NOMO-1 treated with dmso at 0.1 percent for 144 hours (cell line): ENCODE measurements around the gene POMP.
A peak's percentile ranks its signal among the peaks of the same experiment; 100 is the strongest.

Experiments used
- DNase-seq: peaks from one replicate; lab custom pipeline; 2025; ENCODE audit not compliant: unreplicated experiment; lab: John Stamatoyannopoulos, UW

POMP gene

GRCh38 chr13:28658796-28659620 lies at the start of gene POMP:
Gene POMP (plus strand): TSS chr13:28659130. CDS start chr13:28659185, 55 bp downstream.
- peak; percentile 89 for DNase-seq

DNA sequence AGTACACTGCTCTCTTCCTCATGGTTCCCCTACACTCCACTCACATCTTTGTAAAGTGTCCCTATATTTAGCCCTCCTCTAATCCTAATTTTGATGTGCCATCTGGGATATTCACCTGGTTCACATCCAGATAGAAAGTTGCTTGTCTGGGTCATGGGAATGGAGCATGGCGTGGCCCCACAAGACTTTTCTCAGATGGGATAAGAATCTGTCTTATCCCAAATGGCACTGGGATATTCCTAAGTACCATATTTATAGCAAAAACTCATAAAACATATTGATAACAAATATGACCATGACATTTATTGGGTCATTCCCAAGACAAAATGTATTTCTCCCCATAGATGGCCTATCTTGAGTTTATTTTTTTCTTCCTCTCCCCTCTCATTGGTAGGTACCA lies 49.5 kb upstream of the POMP start:
- no peak for DNase-seq

GRCh38 chr13:28609926-28610325 lies 49.0 kb upstream of the POMP start:
- DNase-seq, result no peak

- no peak for DNase-seq
Observed at GRCh38 chr13:28610996-28611395, 47.9 kb upstream of the POMP start.

- no peak for DNase-seq
Observed at GRCh38 chr13:28611654-28612131, 47.2 kb upstream of the POMP start.

- DNase-seq, result no peak
Observed at GRCh38 chr13:28613562-28613961, 45.4 kb upstream of the POMP start.

GRCh38 chr13:28615916-28616446 lies 42.9 kb upstream of the POMP start:
- DNase-seq, result no peak

DNA sequence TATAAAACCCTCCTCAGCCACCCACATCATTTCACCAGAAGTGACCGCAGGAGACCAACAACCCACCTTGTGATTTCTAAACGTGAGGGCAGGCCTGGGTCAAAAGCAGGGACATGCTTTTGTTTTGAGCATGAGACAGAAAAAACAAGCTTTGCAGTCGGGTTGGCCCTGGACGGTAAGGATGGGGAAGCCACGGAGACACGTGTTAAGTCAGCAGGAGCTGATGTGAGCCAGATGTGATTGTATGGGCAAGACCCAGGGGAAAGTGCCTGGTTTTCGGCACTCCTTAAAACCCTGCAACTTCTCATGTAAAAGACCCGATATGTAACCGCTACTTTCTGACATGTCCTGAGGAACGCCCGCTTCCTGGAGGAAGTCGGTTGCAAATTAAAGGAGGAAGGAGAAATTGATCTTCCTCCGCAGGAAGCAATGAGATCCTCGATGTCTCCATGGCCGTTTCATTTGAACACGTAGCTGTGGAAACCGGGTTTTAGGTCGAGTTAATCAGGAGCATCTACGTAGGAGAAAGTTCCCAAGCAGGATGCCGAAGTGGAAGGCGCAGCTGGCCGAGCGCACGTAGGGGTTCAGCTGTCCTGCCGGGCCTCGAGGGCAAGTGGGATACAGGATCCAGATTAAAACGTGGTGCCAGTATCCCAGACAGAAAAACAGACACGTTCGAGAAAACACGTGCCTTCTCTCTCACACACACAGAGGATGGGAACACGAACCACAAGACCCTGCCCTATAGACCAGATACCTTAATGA lies 40.5 kb upstream of the POMP start:
- no peak for DNase-seq

DNA sequence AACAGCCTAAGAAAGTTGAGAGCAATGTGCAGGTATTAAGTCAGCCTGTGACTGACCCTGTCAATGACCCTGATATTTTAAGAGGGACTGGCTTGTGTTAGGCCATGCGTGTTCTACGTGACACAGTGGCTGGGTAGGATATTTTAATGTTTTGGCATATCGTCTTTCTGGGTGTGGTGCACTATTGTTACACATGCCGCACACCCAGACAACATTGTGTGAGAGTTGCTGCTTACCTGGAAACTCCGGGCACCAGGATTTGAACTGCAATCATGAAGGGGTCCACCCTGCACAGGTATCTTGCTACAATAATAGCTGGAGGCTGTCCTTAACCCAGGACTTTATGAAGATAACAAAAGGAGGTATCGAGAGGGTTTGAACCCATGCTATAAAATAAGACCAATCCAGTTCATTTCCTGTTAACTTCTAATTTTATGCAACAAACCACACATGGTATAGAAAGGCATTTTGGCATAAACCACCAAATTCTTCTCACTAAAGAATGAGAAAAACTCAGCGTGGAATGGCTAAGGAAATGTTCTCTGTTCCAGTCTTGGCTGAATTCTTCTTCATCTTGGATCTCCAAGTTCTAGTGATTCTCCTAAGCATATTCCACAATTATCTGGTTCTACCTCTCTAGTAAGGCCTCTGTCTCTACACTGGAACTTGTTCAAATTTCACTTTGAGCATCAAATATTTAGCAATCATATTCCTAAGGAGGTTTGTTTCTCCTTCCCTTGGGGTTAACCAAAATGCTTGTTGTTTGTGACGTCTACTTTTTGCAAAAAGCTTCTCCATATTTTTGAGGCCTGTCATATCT lies 38.7 kb upstream of the POMP start:
- no peak for DNase-seq

GRCh38 chr13:28621449-28621848 lies 37.5 kb upstream of the POMP start:
- peak; percentile 56 for DNase-seq

DNA sequence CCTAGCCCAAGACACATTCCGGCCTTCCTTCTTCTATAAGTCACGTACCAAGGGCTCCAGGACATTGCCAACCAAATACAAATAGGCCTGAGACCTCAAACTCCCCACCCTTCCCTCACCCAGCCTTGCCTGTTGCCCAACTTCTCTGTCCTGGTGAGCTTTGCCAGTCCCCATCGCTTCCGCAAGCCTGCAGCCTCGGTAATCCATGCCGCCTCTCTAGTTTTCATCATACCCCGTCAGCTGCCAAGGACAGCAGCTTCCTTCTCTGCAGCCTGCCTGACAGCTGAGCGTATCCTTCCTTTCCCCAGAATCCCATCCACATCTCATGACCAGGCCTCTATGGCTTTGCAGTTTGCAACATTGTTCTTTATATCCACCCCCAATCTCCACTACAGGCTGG lies 36.6 kb upstream of the POMP start:
- peak; percentile 86 for DNase-seq

DNA sequence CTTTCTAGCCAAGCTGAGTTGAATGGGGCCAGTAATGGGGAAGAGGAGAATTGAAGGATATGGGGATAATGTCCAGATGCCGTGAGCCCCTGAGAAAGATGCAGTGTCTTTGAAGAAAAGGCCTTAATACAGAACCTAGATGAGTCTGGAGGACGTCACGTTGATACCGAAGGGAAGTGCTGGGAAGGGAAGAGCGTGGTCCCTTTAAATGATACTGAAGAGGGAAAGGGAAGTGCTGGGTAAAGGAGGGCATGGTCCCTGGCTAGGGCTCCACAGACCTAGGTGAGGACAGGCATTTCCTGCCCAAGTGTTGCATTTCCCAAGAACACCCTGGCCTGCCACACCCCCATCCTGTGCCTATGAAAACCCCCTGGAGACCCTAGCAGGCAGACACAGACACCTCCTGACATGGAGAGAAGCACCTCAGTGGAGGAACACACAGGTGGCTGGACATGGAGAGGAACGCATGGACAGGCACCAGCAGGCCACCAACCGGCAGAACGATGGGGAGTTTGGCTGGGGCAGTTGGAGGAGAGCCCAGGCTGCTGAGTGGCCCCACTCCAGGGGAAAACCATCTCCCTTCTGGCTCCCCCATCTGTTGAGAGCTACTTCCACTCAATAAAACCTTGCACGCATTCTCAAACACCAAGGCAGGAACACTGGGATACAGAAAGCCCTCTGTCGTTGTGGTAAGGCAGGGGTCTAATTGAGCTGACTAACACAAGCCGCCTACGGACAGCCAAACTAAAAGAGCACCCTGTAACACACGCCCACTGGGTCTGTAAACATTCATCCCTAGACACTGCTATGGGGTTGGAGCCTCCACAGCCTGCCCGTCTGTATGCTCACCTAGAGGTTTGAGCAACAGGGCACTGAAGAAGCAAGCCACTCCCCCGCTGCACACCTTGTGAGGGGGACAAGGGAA lies 34.9 kb upstream of the POMP start:
- no peak for DNase-seq

GRCh38 chr13:28624707-28625432 lies 34.1 kb upstream of the POMP start:
- no peak for DNase-seq

DNA sequence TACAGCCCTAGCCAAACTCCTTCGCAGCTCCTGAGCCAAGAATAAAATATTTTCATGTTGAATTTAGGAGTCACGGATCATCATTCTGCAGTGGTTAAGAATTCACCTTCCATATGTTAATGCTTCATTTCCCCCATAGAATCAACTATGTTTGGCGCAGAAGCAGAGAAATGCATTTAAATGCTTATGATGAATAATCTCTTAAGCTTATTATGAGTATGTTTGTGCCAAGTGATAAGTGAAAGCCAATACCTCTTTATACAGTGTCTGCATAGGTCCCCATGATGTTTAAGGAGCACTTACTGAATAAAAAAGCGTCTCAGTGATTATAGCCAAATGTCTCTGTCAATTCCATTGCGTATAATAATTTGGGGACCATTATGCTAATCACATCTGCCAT lies 32.7 kb upstream of the POMP start:
- no peak for DNase-seq

- DNase-seq, result peak; percentile 54
Observed at GRCh38 chr13:28628241-28628640, 30.7 kb upstream of the POMP start.

DNA sequence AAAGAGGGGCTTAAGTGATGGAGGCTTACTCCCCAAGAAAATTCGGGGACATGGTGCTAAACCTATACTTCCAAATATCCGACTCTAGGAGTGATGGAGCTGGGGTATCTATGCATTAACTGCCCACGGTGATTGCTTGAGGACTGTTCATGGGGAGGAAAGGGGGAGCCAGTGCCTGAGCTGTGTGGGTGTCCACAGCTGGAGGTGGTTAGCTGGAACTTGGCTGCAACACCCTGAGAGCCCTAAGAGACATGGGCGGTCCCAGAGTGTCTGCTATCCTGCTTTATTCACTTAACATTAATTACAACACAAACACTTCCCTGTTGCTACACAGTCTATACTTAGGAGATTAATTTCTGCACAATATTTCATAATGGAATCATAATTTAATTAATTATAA lies 28.1 kb upstream of the POMP start:
- DNase-seq, result no peak

DNA sequence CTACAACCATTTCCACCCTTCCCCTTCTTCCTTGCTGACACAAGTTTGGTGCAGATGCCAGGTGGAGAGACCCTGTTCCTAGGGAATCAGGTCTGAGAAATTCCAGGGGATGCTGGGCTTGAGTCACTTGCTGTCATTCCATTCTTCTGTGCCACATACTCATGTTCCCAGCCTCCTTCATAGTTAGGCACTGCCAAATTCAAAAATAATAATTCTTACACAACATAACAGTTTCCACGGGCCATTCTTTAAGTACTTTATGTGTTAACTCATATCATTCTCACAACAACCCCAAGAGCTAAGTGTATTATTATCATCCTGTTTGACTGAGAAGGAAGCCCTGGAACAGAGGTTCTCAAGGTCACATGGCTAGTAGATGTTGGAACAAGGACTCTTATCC lies 27.1 kb upstream of the POMP start:
- DNase-seq, result no peak

- no peak for DNase-seq
Observed at GRCh38 chr13:28636069-28636468, 22.9 kb upstream of the POMP start.

- peak; percentile 91 for DNase-seq
Observed at GRCh38 chr13:28636677-28637317, 22.1 kb upstream of the POMP start.
